Umbilical cord (tissue), 2 donors: ENCODE results near the gene EIF4E2. TPM values are rescaled to one million over a fixed set of nuclear protein-coding genes. Genes with fewer than 3 reads are reported as not detected.
A peak's percentile ranks its signal among the peaks of the same experiment; 100 is the strongest.

Source experiments
- DNase-seq: peaks from one replicate; pipeline ENCODE4 v3.0.0-alpha.2; 2015; ENCODE audit warnings: low spot score
- total RNA-seq: library from RNA; depleted of rRNA; stranded (reverse); fragments of >200 nt; gene quantifications from one replicate; pipeline ENCODE4 v1.2.3, GENCODE V29; 2014; ENCODE audit warnings: low replicate concordance; ENCODE audit not compliant: insufficient read depth

EIF4E2 gene
- total RNA-seq, result 25.8 TPM

GRCh38 chr2:232550354-232551249 lies at the start of gene EIF4E2, which contains the start of gene TIGD1:
Gene EIF4E2, plus strand, starts transcription at chr2:232550689. Its CDS starts 36 bp downstream, at chr2:232550725.
Gene TIGD1, minus strand, starts transcription at chr2:232550557. Its CDS starts 675 bp downstream, at chr2:232549882.
- peak; percentile 97 for DNase-seq

DNA sequence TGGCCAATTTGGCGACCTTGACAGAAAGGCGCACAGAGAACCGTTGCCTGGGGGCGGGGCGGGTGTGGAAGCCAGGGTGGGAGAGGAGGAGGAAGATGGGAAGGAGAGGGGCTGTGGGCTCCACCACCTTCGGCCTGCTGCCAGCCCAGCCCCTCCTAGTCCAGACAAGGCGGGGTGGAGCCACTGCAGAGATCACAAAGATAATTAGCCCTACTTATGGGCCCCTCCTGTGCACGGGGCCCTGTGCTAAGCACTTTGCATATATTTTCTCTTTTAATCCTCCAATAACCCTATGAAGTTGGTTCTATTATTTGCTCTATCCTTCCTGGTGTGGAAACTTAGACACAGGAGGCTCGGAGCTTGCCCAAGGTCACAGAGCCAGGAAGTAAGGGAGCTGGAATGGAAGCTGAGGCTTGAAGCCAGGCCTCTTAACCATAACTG lies 49.1 kb upstream of the EIF4E2 start:
- DNase-seq, result no peak

DNA sequence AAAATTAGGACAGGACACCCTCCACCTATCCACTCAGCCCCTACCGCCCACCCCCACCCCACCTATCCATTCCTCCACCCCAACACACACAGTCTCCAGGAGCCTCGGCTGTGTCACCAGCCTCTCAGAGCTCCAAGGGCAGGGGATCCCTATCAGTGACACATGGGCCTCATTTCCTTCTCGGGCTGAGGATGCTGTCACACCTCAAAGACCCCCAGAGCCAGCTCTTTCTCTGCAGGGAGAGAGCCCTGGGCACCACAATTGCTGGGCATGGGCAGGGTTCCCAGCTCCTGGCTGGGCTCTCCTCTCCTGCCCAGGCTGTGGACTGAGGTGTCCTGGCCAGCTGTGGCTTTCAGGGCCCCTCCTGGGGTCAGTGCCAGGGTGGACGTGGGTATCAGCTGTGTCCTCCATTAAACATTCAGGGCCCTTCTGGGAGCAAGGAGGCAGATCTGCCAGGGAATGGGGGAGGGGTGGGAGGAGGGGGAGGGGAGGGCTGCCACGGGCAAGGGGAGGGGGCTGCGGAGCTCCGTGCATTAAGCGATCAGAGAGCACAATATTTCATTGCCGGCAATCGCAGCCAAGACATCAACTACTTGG lies 48.6 kb upstream of the EIF4E2 start:
- no peak for DNase-seq

DNA sequence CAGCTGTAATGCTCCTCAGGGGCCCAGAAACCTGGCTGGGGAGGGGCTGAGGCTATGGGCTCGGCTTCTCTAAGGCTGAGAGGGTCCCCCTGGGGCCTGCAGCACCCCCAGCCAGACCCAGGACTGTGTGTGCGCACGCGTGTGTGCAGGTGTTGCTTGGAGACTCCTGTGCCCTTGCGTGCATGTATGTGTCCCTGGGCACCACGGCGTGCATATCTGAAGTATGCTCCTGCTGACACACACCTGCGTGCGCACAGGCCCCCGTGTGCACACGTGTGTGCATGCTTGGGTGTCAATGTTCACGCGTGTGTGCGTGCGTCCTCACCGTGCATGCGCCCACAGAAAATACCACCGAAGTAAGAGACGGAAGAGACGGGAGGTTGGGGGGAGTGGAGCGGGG lies 48.0 kb upstream of the EIF4E2 start:
- no peak for DNase-seq

DNA sequence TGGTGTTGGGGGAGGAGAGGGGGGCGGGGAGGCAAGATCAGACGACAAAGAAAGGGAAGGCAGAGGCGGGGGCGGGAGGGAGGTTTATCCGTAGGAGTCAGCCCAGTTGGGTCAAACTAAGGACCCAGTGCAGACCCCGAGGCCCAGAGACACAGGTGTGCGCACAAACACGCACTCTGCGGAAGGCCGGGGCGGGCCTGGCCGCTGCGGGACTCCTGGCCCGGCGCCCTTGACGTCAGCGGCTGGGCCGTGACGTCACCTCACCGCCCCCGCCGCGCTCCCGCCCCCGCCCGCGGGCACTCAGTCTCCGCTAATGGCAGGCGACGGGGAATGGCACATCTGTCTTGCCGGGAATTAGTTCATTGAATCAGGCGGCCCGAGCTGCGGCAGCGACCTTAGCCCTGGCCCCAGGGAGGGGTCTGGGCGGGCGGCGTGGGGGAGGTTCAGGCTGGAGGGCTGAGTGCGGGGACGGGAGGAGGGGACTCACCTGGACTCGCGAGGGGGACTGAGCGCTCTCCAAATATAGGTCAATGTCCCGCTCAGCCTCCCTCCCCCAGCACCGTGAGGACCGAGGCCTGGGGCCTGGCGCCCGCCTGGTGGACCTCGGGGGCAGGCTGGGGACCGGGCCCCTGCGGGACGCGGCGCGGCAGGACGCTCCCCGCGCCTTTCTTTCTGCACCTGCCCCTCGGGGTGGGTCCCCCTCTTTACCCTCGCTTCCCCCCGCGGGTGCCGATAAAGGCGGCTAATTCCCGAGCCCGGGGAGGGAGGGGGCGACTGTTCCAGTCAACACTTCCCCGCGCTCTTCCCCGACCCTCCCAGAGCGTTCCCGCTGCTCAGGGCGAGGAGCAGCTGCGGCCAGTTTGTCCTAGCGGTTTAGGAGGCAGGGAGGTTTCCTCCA lies 47.3 kb upstream of the EIF4E2 start:
- DNase-seq, result no peak

GRCh38 chr2:232503809-232504323 lies 46.6 kb upstream of the EIF4E2 start:
- no peak for DNase-seq

DNA sequence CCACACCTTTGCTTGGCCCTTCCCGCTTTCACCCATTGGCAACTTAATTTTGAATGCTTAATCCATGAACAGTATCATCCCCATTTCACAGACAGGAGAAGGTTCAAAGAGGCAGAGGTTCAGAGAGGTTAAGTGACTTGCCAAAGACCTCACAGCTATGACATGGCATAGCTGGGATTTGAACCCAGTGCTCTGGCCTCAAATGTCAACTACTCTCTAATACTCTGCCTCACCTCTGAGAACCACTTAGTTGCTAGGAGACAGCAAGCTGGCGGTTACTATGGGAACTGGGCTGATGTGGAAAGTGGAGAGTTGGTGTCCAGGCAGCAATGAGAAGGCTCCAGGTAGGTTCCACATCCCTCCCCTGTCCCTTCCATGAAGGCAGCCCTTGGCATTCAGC lies 46.1 kb upstream of the EIF4E2 start:
- DNase-seq, result no peak

- DNase-seq, result no peak
These were observed 44.6 kb upstream of the EIF4E2 start for GRCh38 chr2:232505856-232506255.

- no peak for DNase-seq
These were observed 43.8 kb upstream of the EIF4E2 start for GRCh38 chr2:232506709-232507108.

DNA sequence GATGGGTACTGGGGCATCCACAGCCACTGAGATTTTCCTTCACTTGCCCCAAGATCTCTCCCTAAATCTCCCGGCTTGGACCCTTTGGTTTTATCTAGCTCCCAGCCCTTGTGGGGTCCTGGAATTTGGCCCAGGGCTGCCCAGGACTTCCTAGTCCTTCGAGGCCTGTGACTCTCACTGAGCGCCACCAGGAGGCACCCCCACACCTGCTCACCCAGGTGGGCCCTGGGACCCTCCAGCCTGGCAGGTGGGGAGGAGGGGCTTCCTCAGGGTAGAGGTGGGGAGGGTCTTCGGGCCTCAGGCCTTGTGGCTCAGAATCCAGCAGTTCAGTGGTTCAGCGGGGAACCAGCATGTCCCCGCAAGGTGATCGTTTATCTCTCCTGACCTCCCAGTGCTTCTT lies 42.2 kb upstream of the EIF4E2 start:
- DNase-seq, result no peak

- DNase-seq, result no peak
These were observed 39.1 kb upstream of the EIF4E2 start for GRCh38 chr2:232511336-232511890.

- no peak for DNase-seq
These were observed 37.9 kb upstream of the EIF4E2 start for GRCh38 chr2:232512602-232513001.

DNA sequence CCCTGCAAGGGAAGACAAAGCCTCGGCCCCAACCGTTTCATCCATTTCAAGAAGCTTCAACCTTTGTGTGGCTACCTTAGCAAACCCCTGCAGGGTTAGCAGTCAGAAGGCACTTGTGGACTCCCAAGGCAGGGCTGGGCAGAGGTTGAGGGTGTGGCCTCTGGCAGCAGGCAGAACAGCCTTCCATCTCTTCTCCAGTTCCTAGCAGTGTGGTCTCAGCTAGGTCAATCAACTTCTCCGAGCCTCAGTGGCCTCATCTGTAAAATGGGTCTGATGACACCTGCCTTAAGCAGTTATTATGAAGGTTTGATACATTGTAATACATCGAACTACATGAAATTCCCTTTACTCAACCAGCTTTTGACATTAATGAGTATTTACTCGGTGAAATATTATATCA lies 37.1 kb upstream of the EIF4E2 start:
- DNase-seq, result no peak

GRCh38 chr2:232515639-232516038 lies 34.9 kb upstream of the EIF4E2 start:
- no peak for DNase-seq

DNA sequence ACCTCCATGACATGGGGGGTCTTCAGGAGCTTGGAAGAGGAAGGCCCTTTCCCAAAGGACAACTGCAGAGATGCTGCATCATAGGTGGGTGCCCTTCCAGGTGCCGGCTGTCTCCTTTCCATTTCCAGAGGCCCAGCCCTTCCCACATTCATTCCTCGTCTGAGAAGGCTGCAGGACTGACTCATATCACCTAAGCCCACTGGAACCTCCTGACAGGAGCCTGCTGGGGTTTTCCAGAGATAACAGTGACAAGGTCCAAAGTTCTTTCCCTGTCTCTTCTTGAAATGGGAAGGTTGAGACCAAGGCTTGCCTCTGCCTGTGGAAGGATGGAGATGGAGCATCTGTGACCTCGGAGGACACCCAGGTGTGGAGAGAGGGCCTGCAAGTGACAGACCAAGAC lies 33.9 kb upstream of the EIF4E2 start:
- DNase-seq, result no peak

- no peak for DNase-seq
These were observed 31.6 kb upstream of the EIF4E2 start for GRCh38 chr2:232518844-232519243.

DNA sequence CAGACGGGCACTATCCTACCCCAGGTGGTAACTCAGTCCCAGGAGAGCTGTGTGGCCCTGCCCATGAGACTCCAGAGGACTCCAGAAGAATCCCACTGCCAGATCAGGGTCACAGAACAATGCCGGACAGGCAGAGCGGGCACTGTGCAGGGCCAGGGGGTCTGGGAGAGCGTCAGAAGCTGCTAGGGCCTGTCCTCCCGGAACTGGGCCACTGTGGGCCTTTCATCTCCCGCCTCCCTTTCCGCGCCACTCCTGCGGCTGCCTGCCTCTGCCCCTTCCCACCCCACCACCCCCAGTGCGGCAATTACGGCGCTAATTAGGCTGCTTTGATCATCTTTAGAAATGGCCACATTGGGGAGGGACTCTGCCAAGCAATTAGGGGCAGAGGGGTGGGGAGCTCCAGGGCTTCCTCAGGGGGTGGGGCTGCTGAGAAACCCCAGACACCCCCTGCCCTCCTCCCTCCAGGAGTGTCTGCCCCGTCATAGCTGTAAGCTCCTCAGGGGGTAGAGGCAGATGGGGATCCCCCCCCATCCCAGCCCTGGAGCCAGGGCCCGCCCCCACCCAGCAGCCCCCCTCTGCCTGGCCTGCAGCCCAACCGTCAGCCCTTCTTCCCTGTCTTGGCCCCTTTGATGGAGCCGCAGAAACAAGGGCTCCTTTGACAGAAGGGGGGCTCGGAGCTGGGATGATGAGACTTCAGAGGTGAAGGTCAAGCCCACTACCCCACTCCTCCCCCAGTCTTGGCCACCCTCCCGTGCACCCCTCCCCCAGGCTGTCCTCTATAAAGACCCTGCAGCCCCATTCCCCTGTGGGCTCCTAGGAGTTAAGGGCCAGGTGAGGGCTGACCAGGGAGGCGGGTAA lies 30.7 kb upstream of the EIF4E2 start, which contains the start of gene PRSS56:
Gene PRSS56, plus strand, starts transcription at position 808 of the 858 bp plus-strand sequence. CDS start 211 bp downstream, outside the sequence.
- DNase-seq, result no peak

- DNase-seq, result no peak
These were observed 30.0 kb upstream of the EIF4E2 start for GRCh38 chr2:232520489-232520888.

DNA sequence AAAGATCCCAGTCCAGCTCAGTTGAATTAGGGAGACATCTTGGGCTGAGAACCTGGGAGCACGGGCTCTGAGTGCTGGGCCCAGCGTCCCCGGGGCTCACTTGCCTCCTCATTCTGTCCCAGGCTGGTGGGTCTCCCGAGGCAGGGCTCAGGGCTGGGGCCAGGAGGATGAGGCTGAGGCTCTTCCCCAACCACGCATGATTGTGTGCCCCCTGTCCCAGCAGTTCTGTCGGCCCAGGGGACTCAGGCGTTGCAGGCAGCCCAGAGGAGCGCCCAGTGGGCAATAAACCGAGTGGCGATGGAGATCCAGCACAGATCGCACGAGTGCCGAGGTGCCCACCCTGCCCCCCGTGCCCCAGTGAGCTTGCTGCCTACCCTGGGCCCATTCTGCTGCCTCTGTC lies 29.4 kb upstream of the EIF4E2 start:
- DNase-seq, result no peak

GRCh38 chr2:232521959-232522622 lies 28.4 kb upstream of the EIF4E2 start:
- DNase-seq, result no peak
